ENCODE data around the gene GDF10.

The GDF10 gene

DNA sequence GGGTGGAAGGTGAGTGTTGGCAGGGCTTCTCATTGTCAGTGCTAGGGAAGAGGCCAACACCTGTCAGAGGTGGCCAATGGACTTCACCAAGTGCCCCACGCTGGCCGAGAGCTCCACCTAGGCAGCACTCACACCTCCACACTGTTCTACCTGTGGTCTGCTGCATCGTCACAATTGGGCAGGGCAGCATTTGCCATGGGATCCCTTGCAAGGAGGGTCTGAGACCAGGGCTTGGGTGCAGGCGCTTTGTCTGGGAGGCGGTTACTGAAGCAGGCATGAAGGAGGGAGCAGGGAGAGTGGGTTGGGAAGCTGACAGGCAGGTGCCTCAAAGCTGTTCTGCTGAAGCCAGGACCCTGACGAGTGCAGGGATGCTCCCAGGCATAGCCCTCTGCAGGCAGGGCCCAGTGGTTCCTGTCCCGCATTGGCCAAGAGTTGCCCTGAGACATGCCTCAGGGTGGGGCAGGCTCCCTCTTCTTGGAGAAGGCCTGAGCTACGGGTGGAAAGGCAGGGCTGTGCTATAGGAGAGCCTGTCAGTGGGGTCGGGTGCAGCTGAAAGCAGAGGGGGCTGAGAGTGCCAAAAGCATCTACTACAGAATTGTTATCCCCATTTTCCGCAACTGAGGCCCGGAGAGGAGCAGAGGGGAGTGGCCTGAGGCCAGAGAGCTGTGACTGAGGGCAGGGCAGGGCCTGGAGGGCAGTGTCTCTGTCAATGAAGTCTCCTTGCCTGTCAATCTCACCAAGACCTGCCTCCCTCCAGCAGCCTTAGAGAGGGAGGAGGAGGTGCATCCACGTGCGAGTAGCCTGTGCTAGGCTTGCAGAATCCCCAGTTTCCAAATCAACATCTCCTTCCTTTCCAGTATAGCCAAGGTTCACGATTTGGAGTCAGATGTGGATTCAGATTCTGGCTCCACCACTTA, 52.2 kb downstream of the GDF10 start:
- DNase-seq, result no peak

DNA sequence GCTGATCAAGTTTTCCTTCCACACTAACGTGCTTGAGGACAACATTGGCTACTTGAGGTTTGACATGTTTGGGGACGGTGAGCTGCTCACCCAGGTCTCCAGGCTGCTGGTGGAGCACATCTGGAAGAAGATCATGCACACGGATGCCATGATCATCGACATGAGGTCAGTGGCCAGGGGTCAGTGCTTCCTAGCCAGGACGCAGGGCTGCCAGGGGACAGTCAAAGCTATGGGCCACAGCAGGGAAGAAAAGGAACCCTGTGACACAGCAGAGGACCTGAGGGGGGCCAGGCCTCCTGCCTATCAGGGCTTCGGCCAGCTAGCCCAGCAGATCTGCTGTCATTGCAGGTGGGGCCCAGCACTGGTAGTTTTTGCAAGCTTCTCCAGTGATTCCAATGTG, 53.4 kb downstream of the GDF10 start:
- no peak for DNase-seq

DNA sequence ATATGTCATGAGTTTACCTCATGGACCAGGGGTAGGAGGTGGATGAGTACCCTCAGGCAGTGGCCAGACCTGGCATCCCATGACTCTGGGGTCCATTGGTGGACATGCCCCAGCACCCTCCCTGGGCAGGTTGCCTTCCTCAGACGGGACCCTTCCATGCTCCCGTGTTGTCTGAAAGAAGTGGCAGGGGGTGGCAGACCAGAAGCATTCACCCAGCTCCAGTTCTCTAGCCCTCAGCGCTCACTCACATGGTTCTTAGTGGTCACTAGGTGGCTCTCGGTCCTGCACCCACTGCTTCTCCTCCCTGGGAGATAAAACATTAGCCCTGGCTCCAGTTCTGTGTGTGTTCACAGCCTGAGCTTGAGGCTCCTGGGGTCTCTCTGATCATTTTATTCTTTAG, 54.2 kb downstream of the GDF10 start:
- no peak for DNase-seq

DNA sequence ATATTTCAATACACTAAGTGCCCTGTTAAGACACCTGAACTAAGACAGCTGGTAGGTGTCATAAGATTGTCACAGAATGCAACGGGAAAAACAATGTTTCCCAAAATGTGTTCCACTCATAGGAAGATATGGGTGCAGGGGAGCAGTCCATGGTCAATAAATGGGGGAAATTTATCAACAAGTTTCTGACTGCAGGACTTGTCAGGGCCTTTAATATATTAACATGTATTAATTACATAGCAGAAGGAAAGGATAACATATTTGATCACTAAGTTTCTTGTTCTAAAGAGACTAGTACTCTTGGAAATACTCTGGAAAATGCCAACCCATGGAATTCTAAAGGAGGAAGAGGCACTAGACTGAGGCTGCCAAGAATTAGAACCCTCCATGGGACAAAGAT, 54.9 kb downstream of the GDF10 start:
- no peak for DNase-seq

DNA sequence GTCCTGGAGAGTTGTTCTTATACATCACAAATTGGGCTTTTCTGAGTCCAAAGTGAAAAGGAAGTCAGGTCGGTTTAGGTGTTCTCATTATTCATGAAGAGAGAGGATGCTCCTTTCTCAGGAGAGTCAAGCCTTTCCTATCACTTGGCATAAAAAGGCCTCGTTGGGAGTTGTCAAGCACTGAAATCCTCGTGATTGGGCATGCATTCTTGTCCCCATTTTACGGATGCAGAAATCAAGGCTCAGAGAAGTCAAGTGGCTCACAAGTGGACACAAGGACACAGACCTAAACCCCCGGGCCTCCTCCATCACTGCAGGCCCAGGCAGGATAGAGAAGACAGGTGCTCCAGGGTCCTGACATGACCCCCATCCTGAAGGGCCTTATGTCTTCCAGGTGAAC, 56.7 kb downstream of the GDF10 start:
- DNase-seq, result no peak

DNA sequence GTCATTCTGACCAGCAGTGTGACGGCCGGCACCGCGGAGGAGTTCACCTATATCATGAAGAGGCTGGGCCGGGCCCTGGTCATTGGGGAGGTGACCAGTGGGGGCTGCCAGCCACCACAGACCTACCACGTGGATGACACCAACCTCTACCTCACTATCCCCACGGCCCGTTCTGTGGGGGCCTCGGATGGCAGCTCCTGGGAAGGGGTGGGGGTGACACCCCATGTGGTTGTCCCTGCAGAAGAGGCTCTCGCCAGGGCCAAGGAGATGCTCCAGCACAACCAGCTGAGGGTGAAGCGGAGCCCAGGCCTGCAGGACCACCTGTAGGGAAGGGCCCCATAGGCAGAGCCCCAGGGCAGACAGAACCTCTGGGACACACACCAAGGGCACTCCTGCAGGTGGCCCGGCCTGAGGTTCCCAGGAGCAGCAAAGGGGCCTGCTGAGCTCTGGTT, 57.2 kb downstream of the GDF10 start:
- no peak for DNase-seq

DNA sequence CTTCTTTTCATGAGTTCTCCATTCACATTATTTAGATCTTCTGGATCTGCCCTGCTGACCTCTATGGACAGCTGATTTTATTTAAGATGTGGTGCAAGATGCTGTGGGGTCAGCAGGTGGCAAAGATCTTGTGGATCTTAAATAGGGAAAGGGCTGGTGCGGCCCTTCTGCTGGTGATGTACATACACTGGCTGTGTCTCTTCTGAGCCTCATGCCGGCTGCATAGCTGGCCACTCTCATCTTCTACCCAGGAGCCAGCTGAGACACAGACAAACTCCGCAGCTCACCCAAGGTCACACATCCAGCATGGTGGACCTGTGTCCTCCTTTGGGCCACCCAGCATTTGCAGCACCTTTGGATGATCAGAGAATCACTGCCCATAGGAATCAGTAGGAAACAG, 57.9 kb downstream of the GDF10 start:
- no peak for DNase-seq

DNA sequence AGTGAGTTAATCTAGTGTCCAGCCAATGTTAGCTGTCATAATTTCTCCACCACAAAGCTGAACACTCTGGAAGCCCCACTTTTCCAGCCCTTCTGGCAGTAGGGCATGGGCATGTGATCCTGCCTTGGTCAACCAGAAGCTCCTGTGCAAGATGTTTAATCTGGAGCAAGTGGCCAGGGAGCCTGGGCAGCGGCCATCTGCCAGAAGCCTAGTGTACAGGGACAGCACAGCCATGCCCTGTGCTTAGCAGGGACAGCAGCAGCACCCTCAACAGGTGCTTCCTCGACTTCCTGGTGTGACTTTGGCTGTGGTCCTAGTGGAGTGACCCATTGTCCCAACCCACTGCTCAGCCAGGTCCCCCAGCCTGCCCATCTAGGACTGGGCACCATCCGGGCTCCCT, 58.5 kb downstream of the GDF10 start:
- DNase-seq, result no peak

DNA sequence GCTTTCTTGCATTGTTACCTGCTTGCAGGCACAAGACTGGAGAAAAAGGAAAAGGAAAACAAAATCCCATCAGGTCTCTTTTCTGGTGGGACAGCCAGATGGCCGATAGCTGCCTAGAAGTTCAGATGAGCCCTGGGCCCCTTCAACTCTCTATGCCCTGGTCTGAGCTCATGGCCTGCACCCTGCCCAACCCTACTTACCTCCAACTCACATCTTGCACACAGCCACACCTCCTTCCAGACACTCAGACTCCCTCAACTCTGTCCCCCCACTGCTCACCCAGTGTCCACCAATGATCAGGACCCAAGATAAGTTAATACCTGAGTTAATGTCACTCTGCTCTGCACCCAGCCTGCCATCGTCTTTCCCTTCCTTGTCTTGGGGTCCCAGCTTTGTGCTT, 59.1 kb downstream of the GDF10 start:
- DNase-seq, result no peak

DNA sequence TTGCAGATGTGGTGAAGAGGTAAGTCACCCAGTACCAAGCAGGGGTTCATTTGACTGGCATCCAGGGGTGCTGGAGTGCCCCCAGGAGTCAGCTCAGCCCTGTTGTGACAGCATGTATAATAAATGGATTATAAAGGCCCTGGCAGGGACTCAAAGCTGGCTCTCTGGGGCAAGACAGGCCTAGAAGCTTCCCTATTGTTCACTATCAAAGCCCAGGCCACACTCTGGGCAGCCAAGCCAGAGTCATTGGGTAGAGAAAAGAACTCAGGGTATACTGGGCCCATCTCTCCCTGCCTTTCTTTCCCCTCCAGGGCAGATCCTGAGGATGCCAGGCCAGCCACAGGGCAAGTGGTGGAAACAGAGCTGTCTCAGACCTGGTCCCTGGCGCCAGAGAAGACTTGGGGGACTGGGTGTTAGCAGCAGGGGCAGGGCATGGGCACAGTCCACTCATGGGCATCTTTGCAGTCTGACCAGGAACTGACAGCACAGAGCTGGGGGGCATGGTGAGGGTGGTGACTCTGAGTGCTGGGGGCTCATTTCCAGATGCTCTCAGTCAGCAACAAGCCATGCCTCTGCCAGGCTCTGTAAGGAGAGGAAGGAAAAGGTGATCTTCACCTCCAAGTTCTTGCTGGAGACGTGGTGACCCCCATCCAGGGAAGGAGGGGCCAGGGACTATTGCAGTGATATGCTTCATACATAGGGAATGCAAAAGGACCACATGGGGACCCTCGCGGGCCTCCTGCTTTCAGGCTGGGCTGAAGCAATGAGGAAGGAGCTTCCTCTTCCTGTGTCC, 59.8 kb downstream of the GDF10 start:
- peak in 2 of 58 donors; percentile 24 to 40 for DNase-seq

DNA sequence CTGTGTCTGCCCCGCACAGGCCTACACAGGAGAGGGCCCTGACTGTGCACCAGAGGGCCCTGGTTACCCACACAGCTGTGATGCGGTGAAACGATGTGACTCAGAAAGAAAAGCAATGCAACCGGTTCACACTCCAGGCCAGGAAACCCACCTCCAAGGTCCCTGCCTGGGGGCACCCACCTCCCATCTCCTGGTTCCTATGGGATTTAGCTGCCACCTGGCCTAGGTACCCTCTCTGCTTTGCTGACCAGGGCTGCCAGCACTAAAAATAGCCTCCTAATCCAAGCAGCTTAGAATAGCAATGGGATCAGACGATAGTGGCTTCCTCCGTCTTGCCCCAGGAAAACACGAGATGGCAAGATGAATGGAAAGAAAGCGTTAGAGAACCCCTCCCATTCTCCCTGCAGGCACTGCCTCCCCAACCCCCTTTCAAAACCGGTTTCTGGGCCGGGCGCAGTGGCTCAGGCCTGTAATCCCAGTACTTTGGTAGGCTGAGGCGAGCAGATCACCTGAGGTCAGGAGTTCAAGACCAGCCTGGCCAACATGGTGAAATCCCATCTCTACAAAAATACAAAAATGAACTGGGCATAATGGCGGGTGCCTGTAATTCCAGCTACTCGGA, 60.5 kb downstream of the GDF10 start:
- DNase-seq, result no peak

DNA sequence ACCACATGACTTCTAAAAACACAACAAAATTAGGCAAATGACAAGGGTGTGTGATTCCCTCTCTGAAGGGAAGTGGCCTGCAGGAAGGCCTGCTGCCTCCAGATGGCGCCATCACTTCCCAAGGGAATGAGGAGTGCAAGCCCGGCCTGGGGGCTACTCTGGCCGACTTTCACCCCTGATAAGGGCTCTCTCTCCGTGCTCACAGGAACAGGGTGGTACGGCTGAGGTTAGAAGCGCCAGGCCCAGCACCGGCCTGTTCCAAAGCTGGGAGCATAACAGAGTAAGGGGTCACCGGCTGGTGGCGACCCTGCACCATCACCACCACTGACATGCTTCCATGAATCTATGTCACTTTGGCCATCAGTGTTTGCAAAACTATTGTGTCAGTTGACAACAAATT, 61.3 kb downstream of the GDF10 start:
- peak in 12 of 58 donors; percentile 13 to 64 (median 22) for DNase-seq

DNA sequence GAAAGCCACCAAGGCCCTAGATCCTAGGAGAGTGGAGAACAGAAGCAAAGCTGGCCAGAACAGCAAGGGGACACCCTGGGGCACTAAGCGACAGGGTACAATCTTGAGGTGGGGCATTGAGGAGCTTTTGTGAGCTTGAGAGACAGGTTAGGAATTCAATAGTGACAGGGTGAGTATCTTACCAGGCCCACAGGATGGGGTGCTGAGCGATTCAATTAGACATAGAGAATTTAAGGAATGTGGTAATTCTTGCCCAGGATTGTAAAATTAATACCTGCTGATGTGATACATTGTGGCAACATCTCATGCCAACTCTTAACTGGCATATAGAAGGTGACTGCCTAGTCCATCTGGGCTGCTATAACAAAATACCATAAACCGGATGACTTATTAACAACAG, 62.2 kb downstream of the GDF10 start:
- no peak for DNase-seq
